Erythroblast (primary cell): Measurements from ENCODE around the gene GSTA1.
"Not testable (repeated sequence)": the region's sequence is repeated elsewhere in the genome, so short reads cannot be mapped to it uniquely, and the experiment has no call there.

Experiments
- DNase-seq, 2 experiments: peaks; one replicate each; lab custom pipeline; 2025; lab: John Stamatoyannopoulos, UW
- GATA1 ChIP-seq: IDR thresholded peaks from 2 replicates; pipeline ENCODE4 v1.6.1; 2011; ENCODE audit warnings: low read depth, mild to moderate bottlenecking, control low read depth, low read length, moderate library complexity
- POLR2A ChIP-seq: IDR thresholded peaks from 2 replicates; pipeline ENCODE4 v1.6.1; 2011; ENCODE audit warnings: mild to moderate bottlenecking, low read length

GSTA1 gene

GRCh38 chr6:52821842-52822241 is 18.2 kb upstream of the GSTA1 start:
- DNase-seq: no peak
- TF ChIP-seq POLR2A: no peak
- no peak for TF ChIP-seq GATA1

GRCh38 chr6:52820198-52820597 is 16.6 kb upstream of the GSTA1 start:
- no peak for DNase-seq
- TF ChIP-seq GATA1: no peak
- no peak for TF ChIP-seq POLR2A

- TF ChIP-seq GATA1 (no peak), POLR2A (no peak)
- DNase-seq: peak; percentile 36 to 60
Measured at GRCh38 chr6:52815167-52816092, 11.8 kb upstream of the GSTA1 start.

- DNase-seq: not testable (repeated sequence)
Measured at GRCh38 chr6:52814545-52814944, 10.9 kb upstream of the GSTA1 start.

- not testable (repeated sequence) for DNase-seq
Measured at GRCh38 chr6:52809777-52810176, 6.2 kb upstream of the GSTA1 start.

- TF ChIP-seq POLR2A (no peak), GATA1 (no peak)
- DNase-seq: no peak
Measured at GRCh38 chr6:52808660-52809059, 5.0 kb upstream of the GSTA1 start.

- no peak for DNase-seq
- TF ChIP-seq GATA1 (no peak), POLR2A (no peak)
Measured at GRCh38 chr6:52802806-52803205, 810 bp downstream of the GSTA1 start.

- TF ChIP-seq POLR2A (no peak), GATA1 (no peak)
- DNase-seq: no peak
Measured at GRCh38 chr6:52801188-52801841, 2.3 kb downstream of the GSTA1 start.

- DNase-seq: not testable (repeated sequence)
Measured at GRCh38 chr6:52799272-52799671, 4.3 kb downstream of the GSTA1 start.

GRCh38 chr6:52794366-52794765 is 9.2 kb downstream of the GSTA1 start:
- not testable (repeated sequence) for DNase-seq

GRCh38 chr6:52790861-52791260 is 12.8 kb downstream of the GSTA1 start:
- TF ChIP-seq POLR2A: no peak
- TF ChIP-seq GATA1: no peak
- no peak for DNase-seq

GRCh38 chr6:52789658-52790057 is 14.0 kb downstream of the GSTA1 start:
- not testable (repeated sequence) for DNase-seq

- no peak for TF ChIP-seq POLR2A
- no peak for TF ChIP-seq GATA1
- DNase-seq: peak in 1 of 2 experiments; percentile 9
Measured at GRCh38 chr6:52788478-52788877, 15.1 kb downstream of the GSTA1 start.

GRCh38 chr6:52787917-52788316 is 15.7 kb downstream of the GSTA1 start:
- DNase-seq: no peak
- TF ChIP-seq POLR2A: no peak
- TF ChIP-seq GATA1: no peak
